Prostate gland (tissue), 2 donors: ENCODE measurements around the gene EPHA1.

ENCODE experiments used
- CTCF ChIP-seq, 4 experiments: fragments of 200-600 bp in 2 of 4; fragments of 450-650 bp in 2 of 4; sonication (generic) in 2 of 4; IDR thresholded peaks; 1 replicate in 3 of 4; 2 replicates in 1 of 4; pipeline ENCODE4 v1.5.1; 2016 to 2019; ENCODE audit warnings: antibody characterized with exemption in 4 of 4, mild to moderate bottlenecking in 2 of 4, moderate library complexity in 2 of 4
- POLR2A ChIP-seq: fragments of 450-650 bp; IDR thresholded peaks from one replicate; pipeline ENCODE4 v1.6.1; 2016; ENCODE audit warnings: antibody characterized with exemption, mild to moderate bottlenecking
- POLR2AphosphoS5 ChIP-seq: sonication (generic); formaldehyde crosslinking; IDR thresholded peaks from one replicate; pipeline ENCODE4 v1.6.1; 2017; ENCODE audit warnings: antibody characterized with exemption

GRCh38 chr7:143388491-143389101 is 20.1 kb downstream of the EPHA1 start:
- no peak for TF ChIP-seq CTCF (IDR thresholded peaks at IDR 0.05)
- TF ChIP-seq POLR2AphosphoS5: no peak
- TF ChIP-seq POLR2A: no peak
